Smooth muscle cell (in vitro differentiated cells): ENCODE measurements around the gene TAOK3. TPM values are rescaled to one million over a fixed set of nuclear protein-coding genes. Genes with fewer than 3 reads are reported as not detected.

ENCODE experiments used
- DNase-seq: peaks from one replicate; lab custom pipeline; 2025; ENCODE audit not compliant: unreplicated experiment; lab: John Stamatoyannopoulos, UW
- H2AFZ ChIP-seq: fragments of 200-600 bp; sonication (generic); 2 replicates; pipeline ENCODE4 v1.6.0; 2016; ENCODE audit warnings: antibody characterized with exemption, low read depth, mild to moderate bottlenecking
- H3F3A ChIP-seq: fragments of 200-600 bp; sonication (generic); 2 replicates; pipeline ENCODE4 v1.6.0; 2017; ENCODE audit warnings: antibody characterized with exemption, low read depth
- H3K27ac ChIP-seq: fragments of 200-600 bp; sonication (generic); 2 replicates; pipeline ENCODE4 v1.5.1; 2016; ENCODE audit warnings: low read depth, mild to moderate bottlenecking
- H3K27me3 ChIP-seq: fragments of 200-600 bp; sonication (generic); 2 replicates; pipeline ENCODE4 v1.6.1; 2016; ENCODE audit warnings: low read depth, mild to moderate bottlenecking
- H3K36me3 ChIP-seq: fragments of 200-600 bp; sonication (generic); 2 replicates; pipeline ENCODE4 v1.5.1; 2016; ENCODE audit warnings: low read depth
- H3K4me1 ChIP-seq: fragments of 200-600 bp; sonication (generic); 2 replicates; pipeline ENCODE4 v1.5.1; 2016; ENCODE audit warnings: low read depth
- H3K4me2 ChIP-seq: fragments of 200-600 bp; sonication (generic); 2 replicates; pipeline ENCODE4 v1.6.0; 2016; ENCODE audit warnings: mild to moderate bottlenecking
- H3K4me3 ChIP-seq: fragments of 200-600 bp; sonication (generic); 2 replicates; pipeline ENCODE4 v1.5.1; 2016; ENCODE audit warnings: mild to moderate bottlenecking
- H3K79me2 ChIP-seq: fragments of 200-600 bp; sonication (generic); 2 replicates; pipeline ENCODE4 v1.6.0; 2016; ENCODE audit warnings: low read depth, mild to moderate bottlenecking
- H3K9ac ChIP-seq: fragments of 200-600 bp; sonication (generic); 2 replicates; pipeline ENCODE4 v1.6.0; 2016; ENCODE audit warnings: low read depth
- H3K9me3 ChIP-seq: fragments of 200-600 bp; sonication (generic); replicated peaks from 2 replicates; pipeline ENCODE4 v1.5.1; 2016; ENCODE audit warnings: low read depth
- H4K20me1 ChIP-seq: fragments of 200-600 bp; sonication (generic); 2 replicates; pipeline ENCODE4 v1.6.0; 2016; ENCODE audit warnings: low read depth
- WGBS: methylation state at CpG from one replicate; pipeline ENCODE4 v1.1.7; 2016; ENCODE audit warnings: low lambda C conversion rate; 5-methylcytosine and 5-hydroxymethylcytosine counted together
- polyA plus RNA-seq: library from polyadenylated mRNA; unstranded; fragments of >200 nt; fragmentation: Nextera tagmentation; extraction: Ambion mirVana; gene quantifications from 2 replicates; pipeline ENCODE4 v1.2.1, GENCODE V29; 2016
- total RNA-seq: library from RNA; depleted of rRNA; stranded (reverse); fragments of >200 nt; gene quantifications from 2 replicates; pipeline ENCODE4 v1.2.3, GENCODE V29; 2014
- TF ChIP-seq, protein P1 (sequence below): fragments of 200-600 bp; sonication (generic); IDR thresholded peaks from 2 replicates; pipeline ENCODE4 v1.5.1; 2017; ENCODE audit warnings: borderline replicate concordance, mild to moderate bottlenecking, antibody characterized with exemption; ENCODE audit not compliant: insufficient read depth, poor library complexity, severe bottlenecking

The TAOK3 gene
- total and polyA plus RNA-seq, 2 experiments from 2014 or later = 7.3 to 7.9 TPM

DNA sequence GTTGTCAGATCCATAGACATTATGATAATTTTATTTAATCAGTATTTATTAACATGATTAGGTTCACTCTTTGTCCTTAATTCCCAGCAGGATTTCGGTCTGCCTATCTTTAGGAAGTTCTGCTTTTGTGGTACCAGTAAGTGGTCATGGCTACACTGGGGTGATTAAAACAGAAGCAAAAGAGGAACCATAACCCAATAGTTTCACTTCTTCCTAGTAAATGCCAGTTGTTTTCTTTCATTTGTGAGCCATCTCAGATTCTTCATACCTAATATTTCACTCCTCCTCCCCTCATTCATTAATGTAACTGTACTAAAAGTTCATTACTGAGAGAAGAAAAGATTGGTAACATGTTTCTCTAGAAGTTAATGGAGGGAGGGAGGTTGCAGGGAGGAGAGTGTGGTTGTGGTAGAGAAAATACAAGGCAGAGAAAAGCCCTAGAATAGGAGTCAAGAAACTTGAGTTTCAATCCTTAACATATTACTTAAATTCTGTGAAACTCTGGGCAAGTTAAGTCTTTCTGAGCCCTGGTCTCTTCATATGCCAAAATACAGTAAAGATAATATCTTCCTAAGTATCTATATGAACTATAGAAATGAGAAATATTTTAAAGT is 135.5 kb downstream of the TAOK3 start:
- TF ChIP-seq, protein P1, sequence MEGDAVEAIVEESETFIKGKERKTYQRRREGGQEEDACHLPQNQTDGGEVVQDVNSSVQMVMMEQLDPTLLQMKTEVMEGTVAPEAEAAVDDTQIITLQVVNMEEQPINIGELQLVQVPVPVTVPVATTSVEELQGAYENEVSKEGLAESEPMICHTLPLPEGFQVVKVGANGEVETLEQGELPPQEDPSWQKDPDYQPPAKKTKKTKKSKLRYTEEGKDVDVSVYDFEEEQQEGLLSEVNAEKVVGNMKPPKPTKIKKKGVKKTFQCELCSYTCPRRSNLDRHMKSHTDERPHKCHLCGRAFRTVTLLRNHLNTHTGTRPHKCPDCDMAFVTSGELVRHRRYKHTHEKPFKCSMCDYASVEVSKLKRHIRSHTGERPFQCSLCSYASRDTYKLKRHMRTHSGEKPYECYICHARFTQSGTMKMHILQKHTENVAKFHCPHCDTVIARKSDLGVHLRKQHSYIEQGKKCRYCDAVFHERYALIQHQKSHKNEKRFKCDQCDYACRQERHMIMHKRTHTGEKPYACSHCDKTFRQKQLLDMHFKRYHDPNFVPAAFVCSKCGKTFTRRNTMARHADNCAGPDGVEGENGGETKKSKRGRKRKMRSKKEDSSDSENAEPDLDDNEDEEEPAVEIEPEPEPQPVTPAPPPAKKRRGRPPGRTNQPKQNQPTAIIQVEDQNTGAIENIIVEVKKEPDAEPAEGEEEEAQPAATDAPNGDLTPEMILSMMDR = no peak
- Histone ChIP-seq H3F3A (no peaks in the 10 kb centered on the region), H3K27me3 (no peaks in the 10 kb centered on the region), H3K36me3 (no peaks in the 10 kb centered on the region), H3K4me2 (no peak overlapping the region), H4K20me1 (no peaks in the 10 kb centered on the region), H2AFZ (no peak overlapping the region), H3K9ac (no peak overlapping the region), H3K79me2 (no peaks in the 10 kb centered on the region), H3K4me3 (no peak overlapping the region), H3K27ac (peak overlapping the region; percentile 69), H3K4me1 (no peaks in the 10 kb centered on the region), H3K9me3 (no peaks in the 10 kb centered on the region)
- 90% methylated on average over 1 of the region's 1 CpG for WGBS
- no peak for DNase-seq

DNA sequence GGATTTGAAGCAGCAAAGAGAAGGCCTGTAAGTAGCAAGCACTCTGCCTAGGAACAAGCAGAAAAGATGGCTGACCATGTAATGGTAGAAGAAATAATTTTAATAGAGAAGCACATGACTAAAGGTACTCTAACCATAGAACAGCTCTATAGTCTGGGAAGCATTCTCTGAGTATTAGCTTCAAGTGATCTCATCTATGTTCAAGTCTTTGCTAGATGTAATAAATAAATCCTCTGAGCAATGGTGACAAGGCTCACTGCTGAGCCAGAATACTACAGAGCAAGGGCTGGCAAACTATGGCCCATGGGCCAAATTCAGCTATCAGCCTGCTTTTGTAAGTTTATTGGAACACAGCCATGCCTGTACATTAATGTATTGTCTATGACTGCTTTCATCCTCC is 152.0 kb downstream of the TAOK3 start:
- Histone ChIP-seq H3K4me2 (no peak overlapping the region), H3F3A (no peaks in the 10 kb centered on the region), H3K27me3 (no peaks in the 10 kb centered on the region), H3K9me3 (no peaks in the 10 kb centered on the region), H3K4me1 (no peaks in the 10 kb centered on the region), H3K9ac (no peak overlapping the region), H3K27ac (no peak overlapping the region), H4K20me1 (no peaks in the 10 kb centered on the region), H3K4me3 (no peak overlapping the region), H3K79me2 (no peaks in the 10 kb centered on the region), H2AFZ (no peak overlapping the region), H3K36me3 (no peaks in the 10 kb centered on the region)
- TF ChIP-seq, protein P1 = no peak
- no peak for DNase-seq

DNA sequence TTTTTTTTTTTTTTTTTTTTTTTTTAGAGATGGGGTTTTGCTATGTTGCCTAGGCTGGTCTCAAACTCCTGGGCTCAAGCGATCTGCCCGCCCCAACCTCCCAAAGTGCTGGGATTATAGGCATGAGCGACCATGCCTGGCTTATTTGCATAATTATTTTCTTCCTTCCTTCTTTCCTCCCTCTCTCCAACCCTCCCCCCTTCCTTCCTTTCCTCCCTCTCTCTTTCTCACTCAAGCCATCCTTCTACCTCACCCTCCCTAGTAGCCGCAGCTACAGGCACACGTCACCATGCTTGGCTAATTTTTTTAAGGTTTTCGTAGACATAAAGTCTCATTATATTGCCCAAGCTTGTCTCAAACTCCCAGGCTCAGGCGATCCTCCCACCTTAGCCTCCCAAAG is 152.9 kb downstream of the TAOK3 start:
- H3K36me3 ChIP-seq = no peaks in the 10 kb centered on the region
- H3K9me3 ChIP-seq = no peaks in the 10 kb centered on the region
- TF ChIP-seq, protein P1 = no peak
- H3K27ac ChIP-seq = no peak overlapping the region
- no peak overlapping the region for H2AFZ ChIP-seq
- 94% methylated on average over 4 of the region's 7 CpGs for WGBS
- H3K27me3 ChIP-seq = no peaks in the 10 kb centered on the region
- no peaks in the 10 kb centered on the region for H4K20me1 ChIP-seq
- no peak overlapping the region for H3K4me2 ChIP-seq
- H3K79me2 ChIP-seq = no peaks in the 10 kb centered on the region
- H3K4me1 ChIP-seq = no peaks in the 10 kb centered on the region
- H3K9ac ChIP-seq = no peak overlapping the region
- H3K4me3 ChIP-seq = no peak overlapping the region
- no peak for DNase-seq
- no peaks in the 10 kb centered on the region for H3F3A ChIP-seq

DNA sequence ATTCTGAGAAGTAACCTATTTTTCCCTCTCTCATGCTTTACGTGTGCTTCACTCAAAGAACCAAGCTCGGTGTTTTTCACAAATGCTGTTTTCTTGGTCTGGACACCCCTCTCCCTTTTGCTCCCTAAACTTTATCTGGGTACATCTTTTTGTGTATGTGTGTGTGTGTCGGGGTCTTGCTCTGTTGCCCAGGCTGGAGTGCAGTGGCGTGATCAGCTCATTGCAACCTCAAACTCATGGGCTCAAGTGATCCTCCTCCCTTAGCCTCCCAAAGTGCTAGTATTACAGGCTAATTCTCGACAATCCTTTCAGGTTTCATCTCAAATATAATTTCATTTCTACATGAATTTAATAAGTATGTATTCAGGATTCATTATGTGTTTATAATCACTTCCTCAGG is 153.6 kb downstream of the TAOK3 start:
- Histone ChIP-seq H3K4me3 (no peak overlapping the region), H3K9ac (no peak overlapping the region), H3K4me1 (no peaks in the 10 kb centered on the region), H3K27me3 (no peaks in the 10 kb centered on the region), H3K36me3 (no peaks in the 10 kb centered on the region), H3K4me2 (no peak overlapping the region), H3K27ac (no peak overlapping the region), H3K79me2 (no peaks in the 10 kb centered on the region), H3F3A (no peaks in the 10 kb centered on the region), H4K20me1 (no peaks in the 10 kb centered on the region), H2AFZ (no peak overlapping the region), H3K9me3 (no peaks in the 10 kb centered on the region)
- 95% methylated on average over 5 of the region's 5 CpGs for WGBS
- no peak for DNase-seq
- TF ChIP-seq, protein P1 = no peak
